ENCODE results near the gene PRKD2. TPM values are rescaled to one million over a fixed set of nuclear protein-coding genes. Genes with fewer than 3 reads are reported as not detected.

Gene PRKD2
- polyA plus RNA-seq, 1 donor from 2014 or later, result 8.0 TPM

DNA sequence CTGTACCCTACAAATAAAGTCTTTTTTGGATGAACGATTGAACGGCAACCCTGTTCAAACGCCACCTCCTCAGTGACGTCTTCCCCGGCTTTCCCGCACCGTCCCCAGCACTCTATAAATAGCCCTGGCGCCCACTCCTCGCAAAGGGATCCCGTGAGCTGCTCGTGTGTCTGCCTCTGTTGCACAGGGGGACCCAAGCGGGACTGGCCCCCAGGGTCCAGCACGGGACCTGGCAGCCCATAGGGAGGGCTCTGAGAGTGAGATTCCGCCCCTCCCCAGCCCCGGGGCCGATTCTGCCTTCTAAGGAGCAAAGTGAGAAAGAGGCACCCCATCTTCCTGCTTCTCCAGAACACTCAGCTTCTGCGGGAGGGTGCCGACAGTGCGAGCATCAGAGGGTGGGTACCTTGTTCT, 20.9 kb upstream of the PRKD2 start:
- Histone ChIP-seq H3K27ac (ENCODE audit: low read length) (no peak overlapping the region), H3K9me2 (ENCODE audit: insufficient read depth, low read length) (no peaks in the 10 kb centered on the region), H4K20me1 (ENCODE audit: insufficient read depth) (peaks cover 36% of the 10 kb centered on the region), H2AFZ (ENCODE audit: low read depth, low read length) (no peak overlapping the region), H3F3A (ENCODE audit: insufficient read depth, low read length, poor library complexity, severe bottlenecking) (no peaks in the 10 kb centered on the region), H3K4me2 (ENCODE audit: low read length) (no peak overlapping the region), H3K4me3 (ENCODE audit: low read length) (no peak overlapping the region), H3K9ac (ENCODE audit: low read length) (no peak overlapping the region), H3K27me3 (ENCODE audit: insufficient read depth, low read depth, low read length) (no peaks in the 10 kb centered on the region), H3K79me2 (replicated peaks; ENCODE audit: insufficient read depth, low read length) (peaks cover 55% of the 10 kb centered on the region), H3K9me3 (ENCODE audit: low read length) (no peaks in the 10 kb centered on the region), H3K36me3 (ENCODE audit: insufficient read depth, low read length) (peaks cover 6% of the 10 kb centered on the region)
- TF ChIP-seq SMC3 (conservative IDR thresholded peaks at IDR 0.05; ENCODE audit: poor library complexity), result no peak
- no peak for TF ChIP-seq EP300 (conservative IDR thresholded peaks at IDR 0.05; ENCODE audit: poor library complexity, severe bottlenecking)
- no peak for TF ChIP-seq MXI1 (conservative IDR thresholded peaks at IDR 0.05; ENCODE audit: poor library complexity, severe bottlenecking)
- TF ChIP-seq TAF1 (IDR thresholded peaks at IDR 0.05; ENCODE audit: low read depth), result no peak
- TF ChIP-seq, protein P1, sequence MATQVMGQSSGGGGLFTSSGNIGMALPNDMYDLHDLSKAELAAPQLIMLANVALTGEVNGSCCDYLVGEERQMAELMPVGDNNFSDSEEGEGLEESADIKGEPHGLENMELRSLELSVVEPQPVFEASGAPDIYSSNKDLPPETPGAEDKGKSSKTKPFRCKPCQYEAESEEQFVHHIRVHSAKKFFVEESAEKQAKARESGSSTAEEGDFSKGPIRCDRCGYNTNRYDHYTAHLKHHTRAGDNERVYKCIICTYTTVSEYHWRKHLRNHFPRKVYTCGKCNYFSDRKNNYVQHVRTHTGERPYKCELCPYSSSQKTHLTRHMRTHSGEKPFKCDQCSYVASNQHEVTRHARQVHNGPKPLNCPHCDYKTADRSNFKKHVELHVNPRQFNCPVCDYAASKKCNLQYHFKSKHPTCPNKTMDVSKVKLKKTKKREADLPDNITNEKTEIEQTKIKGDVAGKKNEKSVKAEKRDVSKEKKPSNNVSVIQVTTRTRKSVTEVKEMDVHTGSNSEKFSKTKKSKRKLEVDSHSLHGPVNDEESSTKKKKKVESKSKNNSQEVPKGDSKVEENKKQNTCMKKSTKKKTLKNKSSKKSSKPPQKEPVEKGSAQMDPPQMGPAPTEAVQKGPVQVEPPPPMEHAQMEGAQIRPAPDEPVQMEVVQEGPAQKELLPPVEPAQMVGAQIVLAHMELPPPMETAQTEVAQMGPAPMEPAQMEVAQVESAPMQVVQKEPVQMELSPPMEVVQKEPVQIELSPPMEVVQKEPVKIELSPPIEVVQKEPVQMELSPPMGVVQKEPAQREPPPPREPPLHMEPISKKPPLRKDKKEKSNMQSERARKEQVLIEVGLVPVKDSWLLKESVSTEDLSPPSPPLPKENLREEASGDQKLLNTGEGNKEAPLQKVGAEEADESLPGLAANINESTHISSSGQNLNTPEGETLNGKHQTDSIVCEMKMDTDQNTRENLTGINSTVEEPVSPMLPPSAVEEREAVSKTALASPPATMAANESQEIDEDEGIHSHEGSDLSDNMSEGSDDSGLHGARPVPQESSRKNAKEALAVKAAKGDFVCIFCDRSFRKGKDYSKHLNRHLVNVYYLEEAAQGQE (IDR thresholded peaks at IDR 0.05; ENCODE audit: borderline replicate concordance), result no peak
- TF ChIP-seq EZH2 (IDR thresholded peaks at IDR 0.05; ENCODE audit: borderline replicate concordance, insufficient read depth, low read length, poor library complexity, severe bottlenecking), result no peak
- TF ChIP-seq POLR2AphosphoS5 (IDR thresholded peaks at IDR 0.05), result no peak
- TF ChIP-seq, protein P2, sequence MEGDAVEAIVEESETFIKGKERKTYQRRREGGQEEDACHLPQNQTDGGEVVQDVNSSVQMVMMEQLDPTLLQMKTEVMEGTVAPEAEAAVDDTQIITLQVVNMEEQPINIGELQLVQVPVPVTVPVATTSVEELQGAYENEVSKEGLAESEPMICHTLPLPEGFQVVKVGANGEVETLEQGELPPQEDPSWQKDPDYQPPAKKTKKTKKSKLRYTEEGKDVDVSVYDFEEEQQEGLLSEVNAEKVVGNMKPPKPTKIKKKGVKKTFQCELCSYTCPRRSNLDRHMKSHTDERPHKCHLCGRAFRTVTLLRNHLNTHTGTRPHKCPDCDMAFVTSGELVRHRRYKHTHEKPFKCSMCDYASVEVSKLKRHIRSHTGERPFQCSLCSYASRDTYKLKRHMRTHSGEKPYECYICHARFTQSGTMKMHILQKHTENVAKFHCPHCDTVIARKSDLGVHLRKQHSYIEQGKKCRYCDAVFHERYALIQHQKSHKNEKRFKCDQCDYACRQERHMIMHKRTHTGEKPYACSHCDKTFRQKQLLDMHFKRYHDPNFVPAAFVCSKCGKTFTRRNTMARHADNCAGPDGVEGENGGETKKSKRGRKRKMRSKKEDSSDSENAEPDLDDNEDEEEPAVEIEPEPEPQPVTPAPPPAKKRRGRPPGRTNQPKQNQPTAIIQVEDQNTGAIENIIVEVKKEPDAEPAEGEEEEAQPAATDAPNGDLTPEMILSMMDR (IDR thresholded peaks at IDR 0.05; ENCODE audit: poor library complexity, severe bottlenecking), result no peak
- TF ChIP-seq RAD21 (conservative IDR thresholded peaks at IDR 0.05), result no peak

DNA sequence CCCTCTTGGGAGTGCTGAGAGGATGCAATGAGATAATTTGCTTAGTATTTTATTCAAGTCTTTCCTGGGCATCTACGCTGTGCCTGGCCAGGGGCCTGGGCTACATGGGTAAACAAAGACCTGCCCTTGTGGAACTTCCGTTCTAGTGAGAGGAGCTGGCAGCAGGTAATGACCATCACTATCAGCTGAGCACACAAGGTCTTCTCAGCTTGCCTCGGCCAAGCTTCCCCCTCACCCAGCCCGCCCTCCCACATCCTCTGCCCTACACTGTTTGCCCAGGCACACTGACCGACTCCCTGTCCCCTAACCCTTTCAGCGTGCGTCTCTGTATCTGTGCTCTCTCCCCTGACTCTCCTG, 20.4 kb upstream of the PRKD2 start:
- H2AFZ ChIP-seq (ENCODE audit: low read depth, low read length), result no peak overlapping the region
- H3F3A ChIP-seq (ENCODE audit: insufficient read depth, low read length, poor library complexity, severe bottlenecking), result no peaks in the 10 kb centered on the region
- peaks cover 50% of the 10 kb centered on the region for H3K79me2 ChIP-seq (replicated peaks; ENCODE audit: insufficient read depth, low read length)
- H3K9me2 ChIP-seq (ENCODE audit: insufficient read depth, low read length), result no peaks in the 10 kb centered on the region
- H3K9ac ChIP-seq (ENCODE audit: low read length), result no peak overlapping the region
- H3K4me2 ChIP-seq (ENCODE audit: low read length), result no peak overlapping the region
- H4K20me1 ChIP-seq (ENCODE audit: insufficient read depth), result peaks cover 33% of the 10 kb centered on the region
- H3K36me3 ChIP-seq (ENCODE audit: insufficient read depth, low read length), result peaks cover 6% of the 10 kb centered on the region
- no peaks in the 10 kb centered on the region for H3K9me3 ChIP-seq (ENCODE audit: low read length)
- TF ChIP-seq TAF1 (IDR thresholded peaks at IDR 0.05; ENCODE audit: low read depth) (no peak), POLR2AphosphoS5 (IDR thresholded peaks at IDR 0.05) (no peak), EP300 (conservative IDR thresholded peaks at IDR 0.05; ENCODE audit: poor library complexity, severe bottlenecking) (no peak), RAD21 (conservative IDR thresholded peaks at IDR 0.05) (no peak), SMC3 (conservative IDR thresholded peaks at IDR 0.05; ENCODE audit: poor library complexity) (no peak), MXI1 (conservative IDR thresholded peaks at IDR 0.05; ENCODE audit: poor library complexity, severe bottlenecking) (no peak), EZH2 (IDR thresholded peaks at IDR 0.05; ENCODE audit: borderline replicate concordance, insufficient read depth, low read length, poor library complexity, severe bottlenecking) (no peak)
- TF ChIP-seq, protein P1 (IDR thresholded peaks at IDR 0.05; ENCODE audit: borderline replicate concordance), result no peak
- TF ChIP-seq, protein P2 (IDR thresholded peaks at IDR 0.05; ENCODE audit: poor library complexity, severe bottlenecking), result no peak
- H3K4me3 ChIP-seq (ENCODE audit: low read length), result no peak overlapping the region
- no peak overlapping the region for H3K27ac ChIP-seq (ENCODE audit: low read length)
- no peaks in the 10 kb centered on the region for H3K27me3 ChIP-seq (ENCODE audit: insufficient read depth, low read depth, low read length)
